ENCODE data around the gene CHRM1.
"Not testable (repeated sequence)": the region's sequence is repeated elsewhere in the genome, so short reads cannot be mapped to it uniquely, and the experiment has no call there.

DNA sequence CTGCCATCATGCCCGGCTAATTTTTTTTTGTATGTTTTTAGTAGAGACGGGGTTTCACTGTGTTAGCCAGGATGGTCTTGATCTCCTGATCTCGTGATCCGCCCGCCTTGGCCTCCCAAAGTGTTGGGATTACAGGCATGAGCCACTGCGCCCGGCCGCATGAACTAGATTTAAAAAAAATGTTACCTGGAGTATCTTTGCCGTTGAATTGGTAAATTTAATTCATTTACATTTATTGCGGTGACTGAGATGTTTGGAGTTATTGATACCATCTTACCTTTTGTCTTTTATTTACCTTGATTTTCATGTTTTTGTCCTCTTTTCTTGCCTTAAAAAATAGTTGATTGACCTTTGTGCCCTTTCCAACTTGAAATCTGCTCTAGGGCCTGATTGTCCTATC lies 24.4 kb upstream of the CHRM1 start:
- TF ChIP-seq, protein P1, sequence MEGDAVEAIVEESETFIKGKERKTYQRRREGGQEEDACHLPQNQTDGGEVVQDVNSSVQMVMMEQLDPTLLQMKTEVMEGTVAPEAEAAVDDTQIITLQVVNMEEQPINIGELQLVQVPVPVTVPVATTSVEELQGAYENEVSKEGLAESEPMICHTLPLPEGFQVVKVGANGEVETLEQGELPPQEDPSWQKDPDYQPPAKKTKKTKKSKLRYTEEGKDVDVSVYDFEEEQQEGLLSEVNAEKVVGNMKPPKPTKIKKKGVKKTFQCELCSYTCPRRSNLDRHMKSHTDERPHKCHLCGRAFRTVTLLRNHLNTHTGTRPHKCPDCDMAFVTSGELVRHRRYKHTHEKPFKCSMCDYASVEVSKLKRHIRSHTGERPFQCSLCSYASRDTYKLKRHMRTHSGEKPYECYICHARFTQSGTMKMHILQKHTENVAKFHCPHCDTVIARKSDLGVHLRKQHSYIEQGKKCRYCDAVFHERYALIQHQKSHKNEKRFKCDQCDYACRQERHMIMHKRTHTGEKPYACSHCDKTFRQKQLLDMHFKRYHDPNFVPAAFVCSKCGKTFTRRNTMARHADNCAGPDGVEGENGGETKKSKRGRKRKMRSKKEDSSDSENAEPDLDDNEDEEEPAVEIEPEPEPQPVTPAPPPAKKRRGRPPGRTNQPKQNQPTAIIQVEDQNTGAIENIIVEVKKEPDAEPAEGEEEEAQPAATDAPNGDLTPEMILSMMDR (IDR thresholded peaks at IDR 0.05; ENCODE audit: insufficient read depth, low read length): not testable (repeated sequence)
- not testable (repeated sequence) for TF ChIP-seq POLR2AphosphoS5 (IDR thresholded peaks at IDR 0.05; ENCODE audit: low read depth); GABPA (IDR thresholded peaks at IDR 0.05; ENCODE audit: low read depth); SPI1 (IDR thresholded peaks at IDR 0.05; ENCODE audit: borderline replicate concordance, low read depth)
- TF ChIP-seq, protein P2, sequence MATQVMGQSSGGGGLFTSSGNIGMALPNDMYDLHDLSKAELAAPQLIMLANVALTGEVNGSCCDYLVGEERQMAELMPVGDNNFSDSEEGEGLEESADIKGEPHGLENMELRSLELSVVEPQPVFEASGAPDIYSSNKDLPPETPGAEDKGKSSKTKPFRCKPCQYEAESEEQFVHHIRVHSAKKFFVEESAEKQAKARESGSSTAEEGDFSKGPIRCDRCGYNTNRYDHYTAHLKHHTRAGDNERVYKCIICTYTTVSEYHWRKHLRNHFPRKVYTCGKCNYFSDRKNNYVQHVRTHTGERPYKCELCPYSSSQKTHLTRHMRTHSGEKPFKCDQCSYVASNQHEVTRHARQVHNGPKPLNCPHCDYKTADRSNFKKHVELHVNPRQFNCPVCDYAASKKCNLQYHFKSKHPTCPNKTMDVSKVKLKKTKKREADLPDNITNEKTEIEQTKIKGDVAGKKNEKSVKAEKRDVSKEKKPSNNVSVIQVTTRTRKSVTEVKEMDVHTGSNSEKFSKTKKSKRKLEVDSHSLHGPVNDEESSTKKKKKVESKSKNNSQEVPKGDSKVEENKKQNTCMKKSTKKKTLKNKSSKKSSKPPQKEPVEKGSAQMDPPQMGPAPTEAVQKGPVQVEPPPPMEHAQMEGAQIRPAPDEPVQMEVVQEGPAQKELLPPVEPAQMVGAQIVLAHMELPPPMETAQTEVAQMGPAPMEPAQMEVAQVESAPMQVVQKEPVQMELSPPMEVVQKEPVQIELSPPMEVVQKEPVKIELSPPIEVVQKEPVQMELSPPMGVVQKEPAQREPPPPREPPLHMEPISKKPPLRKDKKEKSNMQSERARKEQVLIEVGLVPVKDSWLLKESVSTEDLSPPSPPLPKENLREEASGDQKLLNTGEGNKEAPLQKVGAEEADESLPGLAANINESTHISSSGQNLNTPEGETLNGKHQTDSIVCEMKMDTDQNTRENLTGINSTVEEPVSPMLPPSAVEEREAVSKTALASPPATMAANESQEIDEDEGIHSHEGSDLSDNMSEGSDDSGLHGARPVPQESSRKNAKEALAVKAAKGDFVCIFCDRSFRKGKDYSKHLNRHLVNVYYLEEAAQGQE (IDR thresholded peaks at IDR 0.05; ENCODE audit: insufficient replicate concordance, low read depth): not testable (repeated sequence)

Measured in HL-60 (cell line).